Muscle layer of duodenum (tissue), 2 donors: Measurements from ENCODE around the gene SEMA4D.

Source experiments
- H3K27ac ChIP-seq: one replicate; pipeline ENCODE4 v1.7.0; 2013; ENCODE audit warnings: mild to moderate bottlenecking, low read length
- H3K27me3 ChIP-seq: one replicate; pipeline ENCODE4 v1.7.0; 2013; ENCODE audit warnings: low read depth, mild to moderate bottlenecking, control low read depth, low read length
- H3K36me3 ChIP-seq, 2 donors: one replicate each; pipeline ENCODE4 v1.7.0; 2013; ENCODE audit warnings: low read length in 2 of 2, control low read depth in 1 of 2, mild to moderate bottlenecking in 1 of 2; ENCODE audit not compliant: insufficient read depth in 2 of 2, control insufficient read depth in 1 of 2
- H3K4me1 ChIP-seq, 2 donors: one replicate each; pipeline ENCODE4 v1.7.0; 2013; ENCODE audit warnings: low read length in 2 of 2, mild to moderate bottlenecking in 2 of 2, control low read depth in 1 of 2, moderate library complexity in 1 of 2; ENCODE audit not compliant: insufficient read depth in 2 of 2, control insufficient read depth in 1 of 2
- H3K4me3 ChIP-seq, 2 donors: one replicate each; pipeline ENCODE4 v1.7.0; 2013; ENCODE audit warnings: low read length in 2 of 2, low read depth in 1 of 2, mild to moderate bottlenecking in 1 of 2
- H3K9me3 ChIP-seq, 2 donors: one replicate each; pipeline ENCODE4 v1.7.0; 2013; ENCODE audit warnings: low read length in 2 of 2, control low read depth in 1 of 2, mild to moderate bottlenecking in 1 of 2; ENCODE audit not compliant: control insufficient read depth in 1 of 2
- donor health status: healthy.

The SEMA4D gene

GRCh38 chr9:89461265-89461664 is 36.6 kb downstream of the SEMA4D start:
- H3K4me1 ChIP-seq, result no peaks in the 10 kb centered on the region
- H3K4me3 ChIP-seq, result no peak overlapping the region
- H3K36me3 ChIP-seq, result no peaks in the 10 kb centered on the region
- no peaks in the 10 kb centered on the region for H3K9me3 ChIP-seq
- H3K27me3 ChIP-seq, result no peaks in the 10 kb centered on the region
- no peak overlapping the region for H3K27ac ChIP-seq

GRCh38 chr9:89460551-89460950 is 37.4 kb downstream of the SEMA4D start:
- Histone ChIP-seq H3K36me3 (no peaks in the 10 kb centered on the region), H3K4me3 (no peak overlapping the region), H3K27me3 (no peaks in the 10 kb centered on the region), H3K9me3 (no peaks in the 10 kb centered on the region), H3K4me1 (no peaks in the 10 kb centered on the region), H3K27ac (no peak overlapping the region)

GRCh38 chr9:89458768-89459496 is 39.0 kb downstream of the SEMA4D start:
- no peaks in the 10 kb centered on the region for H3K27me3 ChIP-seq
- no peak overlapping the region for H3K27ac ChIP-seq
- H3K9me3 ChIP-seq, result no peaks in the 10 kb centered on the region
- no peak overlapping the region for H3K4me3 ChIP-seq
- H3K4me1 ChIP-seq, result no peaks in the 10 kb centered on the region
- no peaks in the 10 kb centered on the region for H3K36me3 ChIP-seq

- H3K9me3 ChIP-seq, result no peaks in the 10 kb centered on the region
- H3K4me1 ChIP-seq, result no peaks in the 10 kb centered on the region
- H3K27ac ChIP-seq, result no peak overlapping the region
- H3K27me3 ChIP-seq, result no peaks in the 10 kb centered on the region
- no peaks in the 10 kb centered on the region for H3K36me3 ChIP-seq
- H3K4me3 ChIP-seq, result no peak overlapping the region
These were observed 40.5 kb downstream of the SEMA4D start for GRCh38 chr9:89457376-89457855.

GRCh38 chr9:89455356-89455824 is 42.5 kb downstream of the SEMA4D start:
- no peak overlapping the region for H3K27ac ChIP-seq
- no peaks in the 10 kb centered on the region for H3K4me1 ChIP-seq
- H3K9me3 ChIP-seq, result no peaks in the 10 kb centered on the region
- H3K36me3 ChIP-seq, result no peaks in the 10 kb centered on the region
- H3K27me3 ChIP-seq, result no peaks in the 10 kb centered on the region
- H3K4me3 ChIP-seq, result no peak overlapping the region

- no peaks in the 10 kb centered on the region for H3K27me3 ChIP-seq
- no peak overlapping the region for H3K4me3 ChIP-seq
- H3K36me3 ChIP-seq, result no peaks in the 10 kb centered on the region
- H3K9me3 ChIP-seq, result no peaks in the 10 kb centered on the region
- no peak overlapping the region for H3K27ac ChIP-seq
- H3K4me1 ChIP-seq, result no peaks in the 10 kb centered on the region
These were observed 43.2 kb downstream of the SEMA4D start for GRCh38 chr9:89454498-89455355.

- H3K4me1 ChIP-seq, result no peaks in the 10 kb centered on the region
- H3K36me3 ChIP-seq, result no peaks in the 10 kb centered on the region
These were observed 44.5 kb downstream of the SEMA4D start for GRCh38 chr9:89453452-89453851.

GRCh38 chr9:89452561-89452960 is 45.4 kb downstream of the SEMA4D start:
- no peaks in the 10 kb centered on the region for H3K27me3 ChIP-seq
- H3K36me3 ChIP-seq, result no peaks in the 10 kb centered on the region
- H3K27ac ChIP-seq, result no peak overlapping the region
- no peak overlapping the region for H3K4me3 ChIP-seq
- no peaks in the 10 kb centered on the region for H3K4me1 ChIP-seq
- no peaks in the 10 kb centered on the region for H3K9me3 ChIP-seq

More at GRCh38 chr9:89453452-89453851, 44.5 kb downstream of the SEMA4D start:
- Histone ChIP-seq H3K27me3 (no peaks in the 10 kb centered on the region), H3K4me3 (no peak overlapping the region), H3K9me3 (no peaks in the 10 kb centered on the region), H3K27ac (no peak overlapping the region)

GRCh38 chr9:89450213-89450612 is 47.7 kb downstream of the SEMA4D start:
- Histone ChIP-seq H3K9me3 (no peaks in the 10 kb centered on the region), H3K27me3 (no peaks in the 10 kb centered on the region), H3K27ac (no peak overlapping the region), H3K4me1 (no peaks in the 10 kb centered on the region), H3K36me3 (no peaks in the 10 kb centered on the region), H3K4me3 (no peak overlapping the region)

GRCh38 chr9:89449261-89449671 is 48.6 kb downstream of the SEMA4D start:
- Histone ChIP-seq H3K4me1 (no peaks in the 10 kb centered on the region), H3K27ac (no peak overlapping the region)

GRCh38 chr9:89448821-89449220 is 49.1 kb downstream of the SEMA4D start:
- H3K4me3 ChIP-seq, result no peak overlapping the region
- H3K36me3 ChIP-seq, result peaks cover 0 to 3% of the 10 kb centered on the region in 2 donors
- H3K4me1 ChIP-seq, result no peaks in the 10 kb centered on the region
- H3K27me3 ChIP-seq, result no peaks in the 10 kb centered on the region
- no peak overlapping the region for H3K27ac ChIP-seq
- no peaks in the 10 kb centered on the region for H3K9me3 ChIP-seq

More at GRCh38 chr9:89449261-89449671, 48.6 kb downstream of the SEMA4D start:
- peaks cover 0 to 3% of the 10 kb centered on the region in 2 donors for H3K36me3 ChIP-seq
- H3K9me3 ChIP-seq, result no peaks in the 10 kb centered on the region
- H3K27me3 ChIP-seq, result no peaks in the 10 kb centered on the region
- no peak overlapping the region for H3K4me3 ChIP-seq
